GM12801 (cell line): Measurements from ENCODE around the gene SAA4.

Source experiments
- TF ChIP-seq, protein P1 (sequence below): IDR thresholded peaks from one replicate; pipeline ENCODE4 v1.5.1; 2011; ENCODE audit warnings: control low read depth; ENCODE audit not compliant: insufficient read length; ENCODE audit errors: extremely low read depth

The SAA4 gene, protein sequence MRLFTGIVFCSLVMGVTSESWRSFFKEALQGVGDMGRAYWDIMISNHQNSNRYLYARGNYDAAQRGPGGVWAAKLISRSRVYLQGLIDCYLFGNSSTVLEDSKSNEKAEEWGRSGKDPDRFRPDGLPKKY

DNA sequence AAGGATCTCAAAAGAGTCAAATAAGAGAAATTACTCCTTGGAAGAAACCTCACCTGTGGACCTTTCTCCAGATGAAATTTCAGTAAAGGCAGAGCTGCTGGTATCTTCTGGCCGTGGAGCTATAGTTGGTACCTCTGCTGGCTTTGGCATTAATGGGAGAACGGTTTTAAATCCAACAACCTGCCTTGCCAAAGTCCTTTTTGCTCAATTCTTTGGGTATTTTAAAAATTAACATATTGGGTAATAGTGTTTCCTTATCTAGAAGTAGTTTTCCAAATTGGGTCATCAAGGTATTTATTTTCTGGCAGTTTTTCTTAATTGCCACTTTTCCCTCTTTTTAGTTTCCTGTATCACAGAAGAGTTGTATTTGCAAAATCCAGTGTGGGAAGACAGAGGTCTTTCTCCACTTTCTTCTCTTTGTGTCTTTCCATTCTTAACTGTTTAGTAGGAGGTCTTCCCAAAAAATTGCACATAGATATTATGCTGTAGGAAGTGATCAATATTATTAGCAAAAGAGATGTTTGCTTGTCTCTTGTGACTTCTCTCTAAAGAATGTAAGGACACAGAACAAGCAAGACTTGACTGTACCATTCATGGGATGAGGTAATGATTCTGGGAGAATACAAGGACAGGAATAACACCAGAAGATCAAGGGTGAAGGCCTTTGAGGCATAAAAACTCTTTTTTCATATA lies at the start of gene SAA4:
TSS of gene SAA4 (minus strand) at position 139 of the 693 bp plus-strand sequence. CDS start 876 bp downstream, outside the sequence.
- TF ChIP-seq, protein P1, sequence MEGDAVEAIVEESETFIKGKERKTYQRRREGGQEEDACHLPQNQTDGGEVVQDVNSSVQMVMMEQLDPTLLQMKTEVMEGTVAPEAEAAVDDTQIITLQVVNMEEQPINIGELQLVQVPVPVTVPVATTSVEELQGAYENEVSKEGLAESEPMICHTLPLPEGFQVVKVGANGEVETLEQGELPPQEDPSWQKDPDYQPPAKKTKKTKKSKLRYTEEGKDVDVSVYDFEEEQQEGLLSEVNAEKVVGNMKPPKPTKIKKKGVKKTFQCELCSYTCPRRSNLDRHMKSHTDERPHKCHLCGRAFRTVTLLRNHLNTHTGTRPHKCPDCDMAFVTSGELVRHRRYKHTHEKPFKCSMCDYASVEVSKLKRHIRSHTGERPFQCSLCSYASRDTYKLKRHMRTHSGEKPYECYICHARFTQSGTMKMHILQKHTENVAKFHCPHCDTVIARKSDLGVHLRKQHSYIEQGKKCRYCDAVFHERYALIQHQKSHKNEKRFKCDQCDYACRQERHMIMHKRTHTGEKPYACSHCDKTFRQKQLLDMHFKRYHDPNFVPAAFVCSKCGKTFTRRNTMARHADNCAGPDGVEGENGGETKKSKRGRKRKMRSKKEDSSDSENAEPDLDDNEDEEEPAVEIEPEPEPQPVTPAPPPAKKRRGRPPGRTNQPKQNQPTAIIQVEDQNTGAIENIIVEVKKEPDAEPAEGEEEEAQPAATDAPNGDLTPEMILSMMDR, result no peak

DNA sequence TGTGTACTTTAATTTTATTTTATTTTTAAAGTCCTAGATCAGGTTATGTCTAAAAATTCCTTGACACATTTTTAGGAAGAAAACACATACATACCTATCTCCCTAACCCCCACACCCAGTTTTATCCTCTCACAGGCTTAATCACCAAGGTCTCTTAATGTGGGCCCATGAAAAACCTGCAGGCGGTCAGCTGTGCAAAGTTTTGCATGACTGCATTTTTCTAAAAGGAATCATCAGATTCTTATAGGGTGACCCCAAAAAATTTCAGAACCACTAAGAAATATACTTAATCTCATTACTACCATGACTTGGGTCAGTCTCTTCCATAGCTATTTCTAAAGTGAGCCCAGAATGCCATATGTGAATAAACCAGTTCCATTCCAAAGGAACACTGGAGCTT lies 49.2 kb upstream of the SAA4 start:
- TF ChIP-seq, protein P1, result no peak

DNA sequence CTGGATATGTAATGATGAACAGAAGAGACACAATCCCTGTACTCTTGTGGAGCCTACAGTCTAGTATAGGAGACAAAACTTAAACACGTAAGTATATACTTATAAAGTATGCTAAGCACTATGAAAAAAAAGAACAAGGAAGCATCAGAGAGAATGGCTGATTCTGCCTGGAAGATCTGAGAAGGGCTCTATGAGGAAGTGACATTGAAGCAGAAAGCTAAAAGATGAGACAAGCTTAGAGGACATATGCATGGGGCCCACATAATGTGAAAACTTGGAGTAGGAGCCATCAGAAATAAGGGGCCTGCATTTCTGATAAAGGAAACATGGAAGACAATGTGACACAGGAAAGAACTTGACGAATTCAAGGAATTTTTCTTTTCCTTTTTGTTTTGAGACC lies 46.0 kb upstream of the SAA4 start:
- TF ChIP-seq, protein P1, result no peak

DNA sequence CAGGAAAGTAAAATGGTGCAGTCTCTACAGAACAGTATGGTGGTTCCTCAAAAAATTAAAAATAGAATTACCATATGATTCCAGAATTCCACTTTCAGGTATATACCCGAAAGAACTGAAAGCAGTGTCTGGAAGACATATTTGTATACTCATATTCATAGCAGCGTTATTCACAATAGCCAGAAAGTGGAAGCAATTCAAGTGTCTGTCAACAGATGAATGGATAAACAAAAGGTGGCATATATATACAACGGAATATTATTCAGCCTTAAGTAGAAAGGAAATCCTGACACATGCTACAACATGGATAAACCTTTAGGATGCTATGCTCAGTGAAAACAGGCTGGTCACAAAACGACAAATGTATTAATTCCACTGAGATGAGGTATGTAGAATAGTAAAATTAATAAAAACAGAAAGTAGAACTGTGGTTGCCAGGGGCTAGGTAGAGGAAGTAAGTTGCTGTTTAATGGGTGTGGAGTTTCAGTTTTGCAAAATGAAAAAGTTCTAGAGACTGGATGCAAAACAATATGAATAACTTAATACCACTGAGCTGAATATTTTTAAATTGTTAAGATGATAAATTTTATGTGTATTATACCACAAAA lies 43.9 kb upstream of the SAA4 start:
- TF ChIP-seq, protein P1, result no peak

DNA sequence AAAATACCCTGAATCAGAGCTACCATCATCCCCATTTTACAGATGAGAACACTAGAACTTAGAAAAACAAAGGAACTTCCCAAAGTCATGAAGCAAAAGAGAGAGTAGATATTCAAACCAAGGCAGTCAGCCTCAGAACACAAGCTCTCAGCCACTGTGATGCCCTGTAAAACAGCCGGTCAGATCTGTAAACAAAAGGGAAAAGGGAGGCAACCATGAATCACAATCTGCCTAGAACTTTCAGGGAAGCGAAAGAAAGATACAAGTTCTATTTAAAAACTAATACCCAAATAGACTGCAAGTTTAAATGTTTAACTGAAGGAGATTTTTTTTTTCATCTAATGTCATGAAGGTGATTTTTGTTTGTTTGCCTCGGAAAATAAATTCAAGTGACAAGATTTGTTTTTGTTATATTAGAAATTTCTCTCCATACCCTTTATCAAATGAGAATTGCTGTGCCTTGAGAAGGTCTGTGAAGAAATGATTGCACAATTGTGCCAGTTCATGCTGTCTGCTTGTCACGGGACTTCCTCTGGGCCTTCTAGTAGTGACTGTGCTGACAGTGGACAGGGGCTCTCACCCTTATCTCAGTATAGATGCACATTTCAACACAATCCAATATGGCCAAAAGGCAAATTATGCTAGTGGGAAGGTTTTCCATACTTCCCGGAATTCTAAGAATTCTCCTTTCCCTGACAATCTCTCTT lies 41.1 kb upstream of the SAA4 start:
- TF ChIP-seq, protein P1, result no peak

DNA sequence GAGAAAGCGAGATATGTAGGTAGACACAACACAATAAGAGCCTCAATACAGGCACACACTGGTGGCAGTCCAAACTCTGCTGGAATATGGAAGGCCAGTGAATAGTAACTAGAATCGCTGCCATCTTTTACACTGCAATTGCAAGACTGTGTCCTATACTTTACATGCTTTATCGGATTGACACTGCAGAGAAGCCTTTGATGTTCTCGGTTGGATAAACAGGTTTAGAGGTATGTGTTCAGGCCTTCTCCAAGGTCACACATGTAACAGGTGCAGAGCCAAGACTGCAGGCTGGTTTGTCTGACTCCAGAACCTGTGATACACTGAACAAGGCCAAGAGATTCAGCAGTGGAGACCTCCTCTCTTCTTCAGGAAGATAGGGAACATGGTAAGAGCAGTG lies 34.6 kb upstream of the SAA4 start:
- TF ChIP-seq, protein P1, result no peak

DNA sequence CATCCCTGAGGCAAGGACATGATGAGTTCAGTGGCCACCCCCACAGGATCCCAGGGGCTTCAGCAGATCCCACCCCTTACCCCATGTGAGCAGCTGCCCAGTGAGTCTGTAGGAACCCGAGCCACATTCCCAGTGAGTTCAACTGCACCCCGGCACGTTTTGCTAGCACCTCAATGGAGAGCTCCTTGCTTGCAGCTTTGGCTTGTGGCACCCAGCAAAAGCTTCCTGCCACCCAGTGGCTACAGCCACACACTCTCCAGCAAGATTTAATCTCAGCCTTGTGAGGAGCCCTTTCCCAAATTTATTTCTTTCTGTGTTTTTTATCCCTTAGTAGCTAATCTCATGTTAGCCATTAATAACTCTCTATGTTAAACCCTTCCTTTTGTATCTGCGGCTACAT lies 33.5 kb upstream of the SAA4 start:
- TF ChIP-seq, protein P1, result no peak
